NCI-H1694 (cell line): ENCODE measurements around the gene TGFB1.
A peak's percentile ranks its signal among the peaks of the same experiment; 100 is the strongest.
"Not testable (repeated sequence)": the region's sequence is repeated elsewhere in the genome, so short reads cannot be mapped to it uniquely, and the experiment has no call there.

Experiments
- DNase-seq: peaks from one replicate; lab custom pipeline; 2025; lab: John Stamatoyannopoulos, UW

TGFB1 gene

DNA sequence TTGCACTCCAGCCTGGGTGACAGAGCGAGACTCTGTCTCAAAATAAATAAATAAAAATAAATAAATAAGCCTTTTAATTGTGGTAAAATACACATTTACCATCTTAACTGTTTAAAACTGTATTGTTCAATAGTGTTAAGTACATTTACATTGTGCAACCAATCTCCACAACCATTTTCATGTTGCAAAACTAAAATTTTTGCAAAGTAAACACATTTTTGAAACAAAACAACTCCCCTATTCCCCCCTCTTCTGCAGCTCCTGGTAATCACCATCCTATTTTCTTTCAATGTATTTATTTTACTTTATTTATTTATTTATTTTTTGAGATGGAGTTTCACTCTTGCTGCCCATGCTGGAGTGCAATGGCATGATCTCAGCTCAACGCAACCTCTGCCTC is 16.0 kb upstream of the TGFB1 start:
- no peak for DNase-seq

DNA sequence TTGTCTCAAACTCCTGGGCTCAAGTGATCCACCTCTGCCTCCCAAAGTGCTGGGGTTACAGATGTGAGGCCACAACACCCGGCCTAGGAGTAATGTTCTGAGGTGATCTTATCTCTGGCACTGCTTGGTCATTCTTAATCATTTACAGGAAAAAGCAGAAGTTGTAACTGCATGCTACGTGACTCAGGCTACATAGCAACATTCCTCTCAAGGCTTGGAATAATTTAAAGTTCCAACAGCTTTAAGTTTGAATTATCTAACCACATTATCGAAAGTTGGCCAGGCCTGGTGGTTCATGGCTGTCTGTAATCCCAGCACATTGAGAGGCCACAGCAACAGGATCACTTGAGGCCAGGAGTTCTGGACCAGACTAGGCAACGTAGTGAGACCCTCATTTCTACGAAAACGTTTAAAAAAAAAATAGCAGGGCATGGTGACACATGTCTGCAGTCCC is 14.2 kb upstream of the TGFB1 start:
- DNase-seq, result no peak

DNA sequence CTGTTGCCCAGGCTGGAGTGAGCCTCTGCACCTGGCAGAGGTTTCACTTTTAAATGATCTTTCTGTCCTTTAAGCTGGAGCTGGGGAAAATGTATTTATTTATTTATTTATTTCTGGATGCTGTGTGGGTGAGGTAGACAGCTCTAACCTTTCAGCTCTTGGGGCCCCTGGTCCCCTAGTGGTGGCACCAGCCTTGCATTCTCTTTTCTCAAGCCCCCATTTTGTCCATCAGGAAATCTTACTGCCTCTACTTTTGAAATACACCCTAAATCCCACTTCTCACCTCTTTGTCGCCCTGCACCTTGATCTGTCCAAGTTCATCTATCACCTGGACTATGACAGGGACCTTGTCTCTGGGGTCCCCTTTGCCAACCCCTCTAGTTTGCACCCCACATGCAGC is 12.4 kb upstream of the TGFB1 start:
- DNase-seq, result no peak

DNA sequence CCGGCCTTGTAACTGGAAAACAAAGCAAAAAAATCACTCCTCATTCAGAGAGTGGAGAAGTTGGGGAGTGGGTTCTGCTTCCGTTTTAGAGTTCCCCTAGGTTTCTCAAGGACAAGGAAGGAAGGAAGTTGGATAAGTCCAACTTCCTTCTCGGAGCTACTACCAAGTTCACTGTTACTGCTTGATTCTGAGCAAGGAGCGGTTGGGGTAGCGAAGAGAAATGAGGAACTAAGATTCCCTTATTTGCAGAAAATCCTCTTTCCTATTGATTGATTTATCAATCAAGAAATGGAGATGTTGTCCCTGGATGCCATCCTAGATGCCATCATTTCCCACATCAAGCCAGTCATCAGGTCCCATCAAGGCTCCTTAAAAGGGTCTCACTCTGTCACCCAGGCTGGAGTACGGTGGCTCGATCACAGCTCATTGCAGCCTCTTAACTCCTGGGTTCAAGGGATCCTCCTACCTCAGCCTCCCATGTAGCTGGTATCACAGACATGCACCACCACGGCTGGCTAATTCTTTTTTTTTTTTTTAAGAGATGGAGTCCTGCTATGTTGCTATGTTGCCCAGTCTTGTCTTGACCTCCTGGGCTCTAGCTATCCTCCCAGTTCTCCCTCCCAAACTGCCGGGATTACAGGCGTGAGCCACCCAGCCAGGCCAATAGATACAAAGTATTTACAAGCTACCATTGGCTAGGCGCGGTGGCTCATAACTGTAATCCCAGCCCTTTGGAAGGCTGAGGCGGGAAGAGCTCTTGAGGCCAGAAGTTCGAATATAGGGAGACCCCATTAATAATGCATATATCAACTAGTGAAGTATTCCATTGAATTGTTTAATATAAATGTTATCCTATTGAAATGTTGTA is 11.0 kb upstream of the TGFB1 start:
- DNase-seq, result no peak

DNA sequence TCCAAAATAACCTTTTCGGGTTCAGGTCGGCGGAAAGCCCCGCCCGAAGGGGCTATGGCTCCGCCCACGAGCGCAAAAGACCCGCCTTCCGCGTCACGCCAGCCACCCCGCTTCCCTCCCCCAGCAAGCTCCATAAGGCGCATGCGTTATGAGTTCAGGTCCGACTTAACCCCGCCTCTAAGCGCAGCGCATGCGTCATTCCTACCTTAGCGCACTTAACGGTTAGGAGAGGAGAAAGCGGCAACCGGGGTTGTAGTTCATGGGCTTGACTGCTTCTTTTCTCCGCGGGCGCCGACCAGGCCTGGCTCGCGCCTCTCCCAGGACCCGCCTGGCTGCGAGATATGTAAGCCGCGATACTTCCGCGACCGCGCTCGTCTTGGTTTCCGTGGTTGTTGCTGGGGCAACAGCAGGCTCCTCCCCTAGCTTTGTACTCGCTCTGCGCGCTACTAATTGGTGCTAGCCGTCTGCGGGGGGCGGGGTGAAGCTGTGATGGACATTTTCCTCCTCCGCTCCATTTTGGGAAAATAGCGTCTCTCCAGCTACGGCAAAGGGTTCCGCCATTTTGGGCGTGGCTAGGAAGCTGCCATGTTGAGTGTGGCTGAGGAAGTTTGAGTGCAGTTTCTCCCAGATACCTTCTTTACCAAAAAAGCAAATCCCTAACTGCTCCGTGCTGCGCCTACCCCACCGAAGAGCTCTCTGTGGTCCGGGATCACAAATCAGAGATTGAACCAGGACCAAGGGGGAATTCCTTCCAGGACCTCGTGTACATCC is 10.2 kb upstream of the TGFB1 start, which contains the start of gene B9D2:
Gene B9D2 (minus strand): TSS at position 397 of the 771 bp plus-strand sequence. CDS start 630 bp downstream, outside the sequence.
- DNase-seq, result peak; percentile 97

DNA sequence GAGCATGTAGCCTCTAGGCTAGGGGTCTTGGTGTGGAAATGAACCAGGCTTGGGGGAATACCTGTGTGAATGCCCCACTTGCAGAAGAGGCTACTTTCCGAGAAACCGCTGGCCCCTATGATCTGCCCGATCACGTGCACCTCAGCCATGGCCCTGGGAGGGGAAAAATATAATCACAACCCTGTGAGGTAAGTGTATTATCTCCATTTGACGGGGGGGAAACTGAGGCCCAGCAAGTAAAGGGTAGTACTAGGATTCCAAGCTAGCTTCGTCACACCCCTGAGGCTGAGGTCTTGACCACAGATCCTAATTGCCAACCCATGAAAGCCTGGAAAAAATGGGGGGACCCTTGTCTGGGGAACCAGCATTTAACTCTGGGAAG is 9.6 kb upstream of the TGFB1 start:
- no peak for DNase-seq

DNA sequence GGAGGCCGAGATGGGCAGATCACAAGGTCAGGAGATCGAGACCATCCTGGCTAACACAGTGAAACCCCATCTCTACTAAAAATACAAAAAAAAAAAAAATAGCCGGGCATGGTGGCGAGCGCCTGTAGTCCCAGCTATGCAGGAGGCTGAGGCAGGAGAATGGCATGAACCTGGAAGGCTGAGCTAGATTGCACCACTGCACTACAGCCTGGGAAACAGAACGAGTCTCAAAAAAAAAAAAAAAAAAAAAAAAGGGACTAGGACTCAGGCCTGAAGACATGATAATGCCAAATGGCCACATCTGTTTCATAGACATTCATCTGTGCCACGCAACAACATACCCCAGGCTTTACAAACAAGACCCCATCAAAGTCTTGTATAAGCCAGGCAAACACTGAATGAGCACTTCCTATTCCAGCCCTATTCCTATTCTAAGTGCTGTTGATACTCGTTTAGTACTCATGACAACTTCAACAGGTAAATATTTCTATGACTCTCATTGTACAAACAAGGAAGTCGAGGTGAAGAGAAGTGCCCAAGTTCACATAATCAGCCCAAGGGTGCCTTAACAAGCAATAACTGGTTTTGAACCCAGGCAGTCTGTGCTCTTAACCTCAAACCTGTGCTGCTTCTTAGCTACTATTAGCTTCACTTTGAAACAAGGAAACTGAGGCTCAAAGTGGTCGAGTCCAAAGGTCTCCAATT is 8.6 kb upstream of the TGFB1 start:
- no peak for DNase-seq

DNA sequence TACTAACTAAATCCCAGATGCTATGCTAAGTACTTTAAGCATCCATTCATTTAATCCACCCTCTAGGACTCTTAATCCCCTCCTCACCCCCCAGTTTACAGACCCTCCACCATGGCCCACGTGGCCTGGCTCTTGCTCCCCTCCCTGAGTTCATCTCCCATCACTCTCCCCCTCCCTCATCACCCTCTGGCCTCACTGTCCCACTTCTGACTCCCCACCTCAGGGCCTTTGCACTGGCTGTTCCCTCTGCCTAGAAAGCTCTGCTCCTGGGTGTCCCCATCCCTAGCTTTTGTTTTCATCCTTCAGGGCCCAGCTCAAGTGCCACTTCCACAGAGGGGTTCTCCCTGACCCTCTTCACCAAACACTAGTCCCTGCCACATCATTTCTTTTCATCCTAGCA is 6.0 kb upstream of the TGFB1 start:
- DNase-seq, result no peak

DNA sequence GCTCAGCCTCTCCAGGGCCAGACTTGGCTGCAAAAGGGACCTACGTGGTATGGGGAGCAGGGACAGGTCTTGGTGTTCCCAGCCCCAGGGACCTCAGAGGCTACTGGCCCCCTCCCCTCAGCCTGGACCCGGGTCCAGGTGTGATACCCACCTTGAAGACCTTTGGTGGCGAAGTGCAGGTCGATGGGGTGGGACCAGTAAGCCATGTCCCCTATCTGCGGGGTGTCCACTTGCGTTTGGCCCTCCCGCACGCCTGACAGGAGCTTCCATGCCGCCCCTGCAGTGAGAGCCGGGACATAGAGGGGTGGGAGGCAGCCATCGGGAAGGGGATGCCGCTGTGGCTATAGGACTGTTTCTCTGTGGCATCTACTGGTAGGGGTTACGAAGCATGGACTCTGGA is 4.0 kb upstream of the TGFB1 start:
- no peak for DNase-seq

DNA sequence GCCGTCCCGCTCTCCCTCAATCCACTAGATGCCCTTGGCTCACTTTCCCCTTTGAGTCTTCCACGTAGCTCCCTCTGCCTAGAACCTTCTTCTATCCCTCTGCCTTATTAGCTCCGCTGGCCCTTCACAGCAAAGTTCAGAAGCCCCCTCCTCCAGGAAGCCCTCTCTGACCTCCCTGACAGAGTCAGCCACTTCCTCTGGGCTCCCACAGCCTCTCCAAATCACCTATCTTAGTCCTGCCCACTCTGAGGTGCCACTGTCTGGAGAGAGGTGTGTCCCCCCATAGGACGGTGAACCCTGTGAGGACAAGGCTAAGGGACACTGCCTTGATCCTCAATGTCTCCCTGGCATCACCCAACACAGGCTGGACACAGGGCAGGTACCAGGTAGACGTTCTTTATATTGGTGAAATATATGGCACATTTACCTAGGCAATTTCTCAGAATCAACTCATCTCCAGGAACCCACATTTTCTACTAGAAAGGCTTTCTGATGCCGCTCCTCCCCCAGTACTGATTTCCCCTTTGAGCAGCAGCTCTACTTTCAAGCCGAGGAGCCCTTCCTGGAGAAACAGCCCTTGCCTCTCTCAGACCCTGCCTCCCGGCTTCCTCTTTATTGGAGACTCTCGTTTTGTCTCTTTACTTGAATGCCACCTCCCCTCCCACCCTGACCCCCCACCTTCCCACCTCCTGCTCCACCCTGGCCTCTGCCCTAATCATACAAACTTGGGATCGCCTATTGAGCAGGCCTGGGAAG is 3.4 kb upstream of the TGFB1 start:
- no peak for DNase-seq

DNA sequence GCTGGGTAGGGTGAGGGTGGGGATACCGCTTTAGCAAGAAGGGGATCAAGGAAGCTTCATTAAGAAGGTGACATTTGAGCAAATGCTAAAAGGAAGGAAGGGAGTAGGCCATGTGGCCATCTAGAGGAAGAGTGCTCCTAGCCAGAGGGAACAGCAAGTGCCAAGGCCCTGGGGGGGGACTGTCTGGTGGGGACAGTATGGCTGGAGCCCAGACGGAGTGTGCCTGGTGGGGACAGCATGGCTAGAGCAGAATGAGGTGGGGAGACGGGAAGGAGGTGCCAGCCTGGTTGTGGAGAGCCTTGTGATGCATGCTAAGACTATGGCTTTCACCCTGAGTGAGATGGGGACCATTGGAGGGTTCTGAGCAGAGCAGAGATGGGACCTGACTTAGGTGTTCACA is 2.1 kb upstream of the TGFB1 start:
- DNase-seq, result no peak

DNA sequence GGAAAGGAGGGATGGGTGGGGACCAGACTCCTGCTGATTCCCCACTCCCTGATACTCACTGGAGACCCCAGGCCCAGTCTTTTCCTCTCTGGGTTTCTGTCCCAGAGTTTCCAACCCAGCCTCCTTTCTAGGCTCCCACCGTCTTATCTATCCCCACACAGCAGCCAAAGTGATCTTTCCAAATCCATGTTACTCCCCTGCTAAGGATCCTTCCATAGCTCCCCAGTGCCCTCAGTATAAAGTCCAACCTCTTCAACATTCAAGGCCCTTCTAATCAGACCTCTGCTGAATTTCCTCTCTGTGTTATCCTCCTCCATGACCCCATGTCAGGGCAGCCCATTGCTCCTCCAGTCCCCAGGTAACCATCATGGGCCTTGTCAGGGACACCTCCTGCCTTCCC is 1.3 kb upstream of the TGFB1 start:
- DNase-seq, result no peak

DNA sequence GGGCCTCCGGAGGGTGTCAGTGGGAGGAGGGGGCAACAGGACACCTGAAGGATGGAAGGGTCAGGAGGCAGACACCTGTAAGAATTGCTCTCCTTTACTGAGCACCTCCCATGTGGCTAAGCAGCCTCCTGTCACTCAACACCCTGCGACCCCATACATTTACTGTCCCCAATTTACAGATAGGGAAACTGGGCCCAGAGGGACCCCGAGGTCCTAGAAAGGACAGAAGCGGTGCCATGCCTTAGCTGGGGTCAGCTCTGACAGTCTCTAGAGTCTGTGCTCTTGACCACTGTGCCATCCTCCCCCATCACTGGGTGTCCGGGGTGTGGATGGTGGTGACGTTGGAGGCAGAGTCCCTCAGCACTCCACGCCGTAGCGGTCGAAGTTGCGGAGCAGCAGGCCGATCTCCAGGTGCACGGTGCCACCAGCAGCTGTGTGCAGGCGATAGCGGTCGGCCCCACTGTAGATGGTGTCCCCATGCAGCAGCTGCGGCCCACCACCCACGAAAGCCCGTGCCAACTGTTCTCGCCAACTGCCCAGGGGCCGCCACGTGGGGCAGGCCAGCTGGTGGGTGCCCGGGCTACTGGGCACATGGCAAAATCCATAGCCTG is 726 bp upstream of the TGFB1 start:
- DNase-seq, result no peak

DNA sequence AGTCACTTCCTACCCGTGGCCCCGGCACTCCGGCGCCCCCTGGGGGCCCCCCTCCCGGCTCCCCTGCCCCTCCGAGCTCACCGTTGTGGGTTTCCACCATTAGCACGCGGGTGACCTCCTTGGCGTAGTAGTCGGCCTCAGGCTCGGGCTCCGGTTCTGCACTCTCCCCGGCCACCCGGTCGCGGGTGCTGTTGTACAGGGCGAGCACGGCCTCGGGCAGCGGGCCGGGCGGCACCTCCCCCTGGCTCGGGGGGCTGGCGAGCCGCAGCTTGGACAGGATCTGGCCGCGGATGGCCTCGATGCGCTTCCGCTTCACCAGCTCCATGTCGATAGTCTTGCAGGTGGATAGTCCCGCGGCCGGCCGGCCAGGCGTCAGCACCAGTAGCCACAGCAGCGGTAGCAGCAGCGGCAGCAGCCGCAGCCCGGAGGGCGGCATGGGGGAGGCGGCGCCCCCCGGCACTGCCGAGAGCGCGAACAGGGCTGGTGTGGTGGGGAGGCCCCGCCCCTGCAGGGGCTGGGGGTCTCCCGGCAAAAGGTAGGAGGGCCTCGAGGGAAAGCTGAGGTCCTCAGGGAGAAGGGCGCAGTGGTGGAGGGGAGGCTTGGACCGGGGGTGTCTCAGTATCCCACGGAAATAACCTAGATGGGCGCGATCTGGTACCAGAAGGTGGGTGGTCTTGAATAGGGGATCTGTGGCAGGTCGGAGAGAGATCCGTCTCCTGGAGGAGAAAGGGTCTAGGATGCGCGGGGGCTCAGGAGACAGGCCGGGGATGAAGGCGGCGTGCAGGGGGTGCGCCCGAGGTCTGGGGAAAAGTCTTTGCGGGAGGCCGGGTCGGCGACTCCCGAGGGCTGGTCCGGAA is 885 bp downstream of the TGFB1 start:
- DNase-seq, result no peak

DNA sequence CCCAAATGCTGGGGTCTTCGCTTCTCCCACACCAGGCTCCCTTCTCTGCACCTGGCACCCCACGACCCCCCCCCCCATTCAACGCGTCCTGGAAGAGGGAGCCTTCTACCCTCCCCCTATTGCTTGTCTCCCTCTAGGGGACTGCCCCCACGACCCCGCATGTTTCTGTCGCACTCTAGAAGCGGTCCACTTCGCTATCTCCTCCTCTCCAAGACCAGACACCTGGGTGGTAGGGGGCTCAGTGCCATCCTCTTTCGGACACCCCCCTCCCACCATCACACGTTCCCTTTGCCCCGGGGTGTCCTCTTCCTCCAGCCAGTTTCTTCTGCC is 1.5 kb downstream of the TGFB1 start:
- DNase-seq, result no peak

DNA sequence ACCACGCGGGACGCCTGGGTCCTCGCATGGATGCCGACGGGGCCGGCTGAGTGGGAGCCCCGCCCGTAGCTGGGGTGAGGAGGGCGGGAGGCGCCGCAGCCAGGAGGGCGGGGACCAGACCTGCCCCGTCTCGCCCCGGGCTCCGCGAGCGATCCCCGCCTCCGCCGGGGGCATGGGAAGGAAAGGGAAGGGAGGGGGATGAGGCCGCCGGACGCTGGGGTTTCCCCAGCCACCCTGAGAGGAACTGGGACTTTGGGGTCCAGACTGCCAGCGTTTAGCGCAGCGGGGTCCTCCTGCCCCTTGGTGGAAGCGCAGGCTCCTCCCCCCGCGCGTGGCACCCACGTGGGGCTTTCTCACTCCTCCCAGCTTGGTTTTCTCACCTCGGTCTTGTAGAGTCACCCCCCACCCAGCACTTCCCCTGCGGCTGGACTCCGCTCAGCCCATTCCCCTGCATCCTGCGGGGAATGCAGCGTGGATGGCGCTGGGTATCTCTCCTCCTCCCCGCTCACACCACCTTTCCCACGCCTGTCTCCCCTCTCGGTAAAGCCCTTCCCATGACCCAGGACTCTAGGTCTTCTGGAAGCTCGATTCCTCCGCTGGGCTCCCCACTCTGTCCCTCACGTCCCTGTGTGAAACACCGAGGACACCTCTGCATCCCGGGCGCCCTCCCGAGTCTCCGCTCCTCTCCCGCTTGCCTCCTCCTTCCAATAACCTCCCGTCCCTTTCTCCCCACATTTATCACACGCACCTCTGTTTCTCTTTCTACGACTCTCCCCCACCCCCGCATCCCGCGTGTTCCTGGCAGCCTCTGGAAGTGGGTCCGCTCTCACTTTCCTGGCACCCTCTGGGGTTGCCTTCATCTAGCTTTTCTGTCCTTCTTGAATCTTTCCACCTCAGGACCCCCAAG is 2.1 kb downstream of the TGFB1 start:
- DNase-seq, result no peak

DNA sequence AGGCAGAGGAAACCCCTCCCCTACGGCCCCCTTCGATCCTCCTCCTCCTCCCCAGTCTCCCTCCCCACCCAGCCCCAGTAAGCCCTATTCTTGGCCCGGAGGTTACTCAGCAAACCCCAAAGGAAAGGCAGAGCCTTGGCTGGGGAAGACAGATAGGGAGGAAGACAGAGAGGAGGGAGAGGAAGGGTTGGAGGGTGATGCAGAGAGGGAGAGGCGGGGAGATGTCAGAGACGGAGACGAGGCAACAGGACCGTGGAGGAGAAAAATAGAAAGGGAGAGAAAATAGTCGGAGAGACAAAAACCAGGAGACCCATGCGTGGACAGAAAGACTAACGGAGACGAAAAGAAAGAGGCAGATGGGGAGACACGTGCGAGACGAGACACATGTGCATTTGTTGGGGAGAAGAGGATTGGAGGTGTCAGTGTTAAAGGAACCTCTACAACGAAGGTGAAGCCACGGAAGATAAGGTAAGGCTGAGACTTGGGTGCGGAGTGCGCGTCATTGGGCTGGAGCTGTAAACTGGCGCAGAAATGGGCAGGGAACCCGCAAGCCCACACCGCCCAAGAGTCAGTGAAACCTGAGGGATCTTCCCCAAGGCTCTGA is 2.9 kb downstream of the TGFB1 start:
- DNase-seq, result no peak

DNA sequence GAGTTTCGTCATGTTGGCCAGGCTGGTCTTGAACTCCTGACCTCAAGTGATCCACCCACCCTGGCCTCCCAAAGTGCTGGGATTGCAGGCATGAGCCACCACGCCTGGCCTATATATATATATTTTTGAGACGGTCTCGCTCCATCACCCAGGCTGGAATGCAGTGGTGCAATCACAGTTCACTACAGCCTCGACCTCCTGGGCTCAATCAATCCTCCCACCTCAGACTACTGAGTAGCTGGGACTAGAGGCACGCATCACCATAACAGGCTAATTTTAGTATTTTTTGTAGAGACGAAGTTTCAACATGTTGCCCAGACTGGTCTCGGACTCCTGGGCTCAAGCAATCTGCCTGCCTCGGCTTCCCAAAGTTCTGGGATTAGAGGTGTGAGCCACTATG is 6.8 kb downstream of the TGFB1 start:
- not testable (repeated sequence) for DNase-seq

DNA sequence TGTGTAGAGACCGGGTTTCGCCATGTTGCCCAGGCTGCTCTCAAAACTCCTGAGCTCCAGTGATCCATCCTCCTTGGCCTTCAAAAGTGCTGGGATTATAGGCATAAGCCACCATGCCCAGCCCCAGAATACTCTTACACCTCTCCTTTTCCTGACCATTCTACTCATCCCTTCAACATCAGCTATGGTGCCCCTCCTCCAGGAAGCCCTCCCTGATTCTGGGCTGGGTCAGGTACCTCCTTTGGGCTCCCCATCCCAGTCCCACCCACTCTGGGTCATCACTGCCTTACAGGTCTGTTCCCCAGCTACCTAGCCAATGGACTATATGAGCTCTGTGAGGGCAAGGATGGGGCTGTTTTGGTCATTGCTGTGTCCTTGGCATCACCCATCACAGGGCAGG is 9.6 kb downstream of the TGFB1 start:
- DNase-seq, result no peak
